Measurements from ENCODE around the gene SLCO4A1. TPM values are rescaled to one million over a fixed set of nuclear protein-coding genes. Genes with fewer than 3 reads are reported as not detected.
A peak's percentile ranks its signal among the peaks of the same experiment; 100 is the strongest.

The SLCO4A1 gene
- total RNA-seq, 1 donor from 2014 or later = 59.2 TPM

DNA sequence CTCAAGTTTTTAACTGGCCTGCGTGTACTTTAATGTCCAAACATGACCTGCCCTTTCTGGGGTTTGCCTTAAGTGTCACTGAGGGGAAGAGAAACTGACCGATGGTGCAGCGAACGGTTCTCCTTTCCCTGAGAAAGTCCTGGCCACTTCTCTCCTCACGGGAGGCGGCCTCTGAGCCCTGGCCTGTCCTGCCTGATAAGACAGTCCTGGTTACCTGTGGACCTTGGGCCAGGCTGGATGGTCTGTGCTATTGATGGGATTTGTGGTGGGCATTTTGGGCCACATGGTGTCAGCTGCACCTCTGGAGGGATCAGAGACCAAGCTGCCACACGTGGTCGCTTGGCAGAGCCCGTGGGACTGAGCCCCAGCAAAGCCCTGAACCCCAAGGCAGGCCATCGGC, 54.7 kb downstream of the SLCO4A1 start:
- no peak for DNase-seq (ENCODE audit: low spot score)
- H3K4me3 Mint-ChIP-seq (ENCODE audit: low read depth) = no peak overlapping the region
- H3K27ac Mint-ChIP-seq = no peak overlapping the region
- no peaks in the 10 kb centered on the region for H3K36me3 Mint-ChIP-seq (ENCODE audit: low read depth)
- intact Hi-C loops (cut with micrococcal nuclease) = no loop called here
- H3K9me3 Mint-ChIP-seq = no peaks in the 10 kb centered on the region
- peaks cover 7% of the 10 kb centered on the region for H3K27me3 Mint-ChIP-seq (ENCODE audit: low read depth)
- H3K4me1 Mint-ChIP-seq (ENCODE audit: low read depth) = peaks cover 5% of the 10 kb centered on the region

DNA sequence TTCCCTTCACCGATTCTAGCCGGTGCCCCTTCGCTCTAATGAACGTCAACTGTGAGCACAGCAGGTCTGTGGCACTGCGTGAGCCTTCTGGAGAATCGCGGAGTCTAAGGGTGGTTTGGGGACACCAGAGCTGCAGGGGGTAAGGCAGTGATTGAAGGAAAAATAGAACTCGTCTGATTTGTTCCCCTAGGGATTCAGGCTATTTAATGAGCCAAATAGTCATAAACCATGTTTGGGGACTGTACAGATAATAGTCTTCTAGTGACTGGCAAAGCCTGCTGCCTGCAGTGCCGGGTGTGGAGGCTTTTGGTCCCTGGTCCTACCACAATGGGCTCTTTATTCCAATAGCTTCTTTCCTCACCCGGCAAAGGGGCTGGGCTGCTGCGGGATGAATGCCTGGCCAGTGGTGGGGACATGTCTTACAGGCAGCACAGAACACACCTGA, 55.2 kb downstream of the SLCO4A1 start:
- peaks cover 9% of the 10 kb centered on the region for H3K27me3 Mint-ChIP-seq (ENCODE audit: low read depth)
- peaks cover 5% of the 10 kb centered on the region for H3K4me1 Mint-ChIP-seq (ENCODE audit: low read depth)
- DNase-seq (ENCODE audit: low spot score) = no peak
- no peak overlapping the region for H3K4me3 Mint-ChIP-seq (ENCODE audit: low read depth)
- intact Hi-C loops (cut with micrococcal nuclease) = no loop called here
- no peaks in the 10 kb centered on the region for H3K9me3 Mint-ChIP-seq
- H3K27ac Mint-ChIP-seq = no peak overlapping the region
- H3K36me3 Mint-ChIP-seq (ENCODE audit: low read depth) = no peaks in the 10 kb centered on the region

DNA sequence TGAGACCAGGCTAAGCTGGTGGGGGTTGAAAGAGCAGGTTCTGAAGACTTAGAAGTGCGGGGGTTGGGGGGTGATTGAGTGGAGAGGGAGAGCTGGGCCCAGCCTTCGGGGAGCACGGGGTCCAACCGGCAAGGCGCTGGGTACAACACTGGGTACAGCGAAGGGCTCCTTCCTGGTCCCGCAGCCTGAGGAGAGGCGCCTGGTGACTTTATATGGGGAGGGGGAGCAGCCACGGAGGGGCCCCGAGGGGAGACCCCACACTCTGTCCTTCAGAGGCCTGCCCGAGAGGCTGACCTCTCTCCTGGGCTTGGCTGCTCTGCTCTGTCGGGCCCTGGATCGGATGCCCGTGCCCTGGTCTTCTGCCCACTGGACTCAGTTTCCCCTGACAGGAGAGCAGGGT, 55.9 kb downstream of the SLCO4A1 start:
- H3K27ac Mint-ChIP-seq = no peak overlapping the region
- peaks cover 10% of the 10 kb centered on the region for H3K27me3 Mint-ChIP-seq (ENCODE audit: low read depth)
- no peaks in the 10 kb centered on the region for H3K9me3 Mint-ChIP-seq
- peaks cover 5% of the 10 kb centered on the region for H3K4me1 Mint-ChIP-seq (ENCODE audit: low read depth)
- H3K4me3 Mint-ChIP-seq (ENCODE audit: low read depth) = no peak overlapping the region
- no peak for DNase-seq (ENCODE audit: low spot score)
- intact Hi-C loops (cut with micrococcal nuclease) = no loop called here
- no peaks in the 10 kb centered on the region for H3K36me3 Mint-ChIP-seq (ENCODE audit: low read depth)

DNA sequence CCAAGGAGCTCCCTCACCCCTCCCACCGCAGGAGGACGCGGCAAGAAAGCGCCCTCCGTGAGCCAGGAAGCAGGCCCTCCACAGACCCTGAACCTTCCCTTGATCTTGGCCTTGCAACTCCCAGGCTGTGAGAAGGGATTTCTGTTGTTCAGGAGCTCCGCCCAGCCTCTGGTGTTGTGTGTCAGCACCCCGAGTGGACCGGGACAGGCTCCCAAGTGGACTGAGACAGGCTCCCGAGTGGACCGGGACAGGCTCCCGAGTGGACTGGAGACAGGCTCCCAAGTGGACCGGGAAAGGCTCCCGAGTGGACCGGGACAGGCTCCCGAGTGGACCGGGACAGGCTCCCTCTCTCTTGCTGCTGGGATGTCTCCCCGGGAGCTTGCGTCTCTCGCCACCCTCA, 57.0 kb downstream of the SLCO4A1 start:
- Mint-ChIP-seq H3K9me3 (no peaks in the 10 kb centered on the region), H3K27me3 (ENCODE audit: low read depth) (peaks cover 15% of the 10 kb centered on the region), H3K36me3 (ENCODE audit: low read depth) (no peaks in the 10 kb centered on the region), H3K27ac (no peak overlapping the region), H3K4me1 (ENCODE audit: low read depth) (peaks cover 7% of the 10 kb centered on the region), H3K4me3 (ENCODE audit: low read depth) (no peak overlapping the region)
- intact Hi-C loops (cut with micrococcal nuclease) = no loop called here
- DNase-seq (ENCODE audit: low spot score) = no peak

DNA sequence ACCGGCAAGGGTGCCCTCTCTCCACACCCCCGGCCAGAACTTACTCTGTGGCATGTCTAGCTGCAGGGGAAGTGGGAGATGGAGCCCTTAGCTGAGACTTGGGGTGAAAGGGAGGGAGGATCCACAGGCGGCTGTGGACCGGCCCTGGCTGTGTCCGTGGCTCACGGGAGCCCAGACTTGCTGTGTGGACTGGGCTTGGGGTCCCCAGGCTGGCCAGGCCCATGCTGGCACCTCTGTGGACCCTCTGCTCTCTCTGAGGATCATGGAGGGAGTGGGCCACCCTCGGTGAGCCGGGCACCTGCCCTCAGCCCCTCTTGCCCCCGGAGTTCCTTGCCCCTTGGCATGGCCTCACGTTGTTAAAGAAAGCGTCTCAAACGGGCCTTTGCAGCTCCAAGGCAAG, 57.4 kb downstream of the SLCO4A1 start:
- Mint-ChIP-seq H3K36me3 (ENCODE audit: low read depth) (no peaks in the 10 kb centered on the region), H3K4me1 (ENCODE audit: low read depth) (peaks cover 8% of the 10 kb centered on the region), H3K4me3 (ENCODE audit: low read depth) (no peak overlapping the region), H3K27ac (no peak overlapping the region), H3K27me3 (ENCODE audit: low read depth) (peaks cover 15% of the 10 kb centered on the region), H3K9me3 (no peaks in the 10 kb centered on the region)
- DNase-seq (ENCODE audit: low spot score) = no peak
- intact Hi-C loops (cut with micrococcal nuclease) = no loop called here

DNA sequence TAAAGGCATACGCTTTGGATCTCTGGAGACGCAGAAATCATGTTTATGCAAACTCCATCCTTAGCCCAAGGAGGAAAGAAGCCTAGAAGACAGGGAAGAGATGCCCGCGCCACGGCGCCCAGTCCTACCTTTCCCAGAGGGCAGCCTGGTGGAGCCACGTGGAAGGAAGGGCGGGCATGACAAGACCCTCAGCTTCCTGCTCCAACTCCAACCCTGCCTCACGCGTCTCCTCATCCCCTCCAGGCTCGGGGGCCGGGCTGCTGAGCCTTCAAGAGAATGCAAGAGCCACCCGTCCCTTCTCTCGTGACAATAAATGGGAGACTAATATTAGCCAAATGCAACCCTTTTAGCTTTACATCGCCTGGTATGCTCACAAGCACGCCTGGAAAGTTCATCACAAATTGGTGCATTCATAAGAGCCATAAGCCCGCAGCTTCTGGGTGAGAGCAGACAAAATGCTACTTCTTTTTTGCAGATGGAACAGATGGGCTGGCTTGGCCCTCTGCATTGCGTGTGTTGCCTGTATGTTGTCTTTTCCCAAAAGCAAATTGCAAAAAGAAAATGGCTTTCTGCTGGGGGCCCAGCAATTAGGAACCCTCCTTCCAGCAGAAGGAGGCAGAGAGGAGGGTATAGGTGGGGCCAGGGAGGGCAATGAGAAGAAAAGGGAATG, 58.1 kb downstream of the SLCO4A1 start:
- no peak for DNase-seq (ENCODE audit: low spot score)
- H3K4me1 Mint-ChIP-seq (ENCODE audit: low read depth) = peaks cover 10% of the 10 kb centered on the region
- H3K27me3 Mint-ChIP-seq (ENCODE audit: low read depth) = peaks cover 22% of the 10 kb centered on the region
- no peaks in the 10 kb centered on the region for H3K36me3 Mint-ChIP-seq (ENCODE audit: low read depth)
- no peaks in the 10 kb centered on the region for H3K9me3 Mint-ChIP-seq
- no peak overlapping the region for H3K27ac Mint-ChIP-seq
- intact Hi-C loops (cut with micrococcal nuclease) = no loop called here
- no peak overlapping the region for H3K4me3 Mint-ChIP-seq (ENCODE audit: low read depth)

DNA sequence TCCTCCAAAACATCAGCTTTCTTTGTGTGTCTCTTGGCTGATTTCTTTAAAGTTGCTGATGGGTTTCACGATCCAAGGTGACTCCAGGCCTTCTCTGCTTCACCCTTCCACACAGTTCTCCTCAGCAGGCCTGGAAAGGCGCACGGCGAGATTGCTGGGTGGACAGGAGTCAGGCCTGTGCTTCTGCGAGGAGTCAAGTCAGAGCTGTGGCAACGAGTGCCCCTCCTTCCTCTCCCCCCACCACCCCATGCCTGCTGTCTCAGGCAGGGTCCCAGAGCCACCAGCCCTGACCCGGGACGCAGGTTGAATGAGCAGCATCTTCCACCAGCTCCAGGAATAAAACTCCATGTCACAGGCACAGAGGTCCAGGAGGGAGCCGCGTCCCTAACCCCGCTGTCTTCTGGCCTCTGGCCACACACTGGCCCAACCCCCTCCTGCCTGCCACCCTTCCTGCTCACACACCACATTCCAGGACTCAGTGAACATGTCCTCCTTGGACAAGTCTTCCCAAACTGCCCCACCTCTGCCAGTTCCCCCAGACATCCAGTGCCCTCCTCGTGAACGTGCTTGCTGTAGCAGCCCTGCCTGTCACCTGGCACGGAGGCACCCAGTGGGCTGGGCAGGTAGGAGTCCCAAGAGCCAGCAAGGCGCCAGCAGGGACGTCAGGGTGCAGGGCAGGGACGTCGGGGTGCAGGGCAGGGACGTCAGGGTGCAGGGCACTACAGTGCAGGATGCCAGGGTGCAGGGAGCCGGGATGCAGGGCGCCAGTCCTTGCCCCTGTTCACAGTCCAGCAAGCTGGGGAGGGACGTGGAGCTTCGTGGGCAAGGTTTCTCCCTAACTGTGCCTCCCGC, 59.1 kb downstream of the SLCO4A1 start:
- H3K27me3 Mint-ChIP-seq (ENCODE audit: low read depth) = peaks cover 26% of the 10 kb centered on the region
- H3K4me1 Mint-ChIP-seq (ENCODE audit: low read depth) = peaks cover 10% of the 10 kb centered on the region
- H3K4me3 Mint-ChIP-seq (ENCODE audit: low read depth) = no peak overlapping the region
- H3K27ac Mint-ChIP-seq = no peak overlapping the region
- no peaks in the 10 kb centered on the region for H3K9me3 Mint-ChIP-seq
- intact Hi-C loops (cut with micrococcal nuclease) = no loop called here
- DNase-seq (ENCODE audit: low spot score) = no peak
- no peaks in the 10 kb centered on the region for H3K36me3 Mint-ChIP-seq (ENCODE audit: low read depth)

DNA sequence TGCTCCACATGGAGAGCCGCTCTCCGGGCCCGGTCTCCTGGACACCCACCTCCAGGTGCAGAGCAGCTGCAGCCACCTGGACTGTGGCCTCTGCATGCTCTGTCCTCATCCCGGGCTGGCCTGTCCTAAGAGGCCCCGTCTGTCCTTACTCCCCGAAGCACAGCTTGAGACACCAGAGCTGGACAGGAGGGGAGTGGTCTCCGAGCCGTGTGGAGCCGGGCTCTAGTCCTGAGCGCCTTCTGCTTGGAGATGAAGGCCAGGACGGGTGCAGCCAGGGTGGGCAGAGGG, 59.7 kb downstream of the SLCO4A1 start:
- Mint-ChIP-seq H3K36me3 (ENCODE audit: low read depth) (no peaks in the 10 kb centered on the region), H3K27ac (no peak overlapping the region), H3K4me1 (ENCODE audit: low read depth) (peaks cover 7% of the 10 kb centered on the region), H3K9me3 (no peaks in the 10 kb centered on the region), H3K4me3 (ENCODE audit: low read depth) (no peak overlapping the region), H3K27me3 (ENCODE audit: low read depth) (peaks cover 29% of the 10 kb centered on the region)
- DNase-seq (ENCODE audit: low spot score) = no peak
- intact Hi-C loops (cut with micrococcal nuclease) = no loop called here

DNA sequence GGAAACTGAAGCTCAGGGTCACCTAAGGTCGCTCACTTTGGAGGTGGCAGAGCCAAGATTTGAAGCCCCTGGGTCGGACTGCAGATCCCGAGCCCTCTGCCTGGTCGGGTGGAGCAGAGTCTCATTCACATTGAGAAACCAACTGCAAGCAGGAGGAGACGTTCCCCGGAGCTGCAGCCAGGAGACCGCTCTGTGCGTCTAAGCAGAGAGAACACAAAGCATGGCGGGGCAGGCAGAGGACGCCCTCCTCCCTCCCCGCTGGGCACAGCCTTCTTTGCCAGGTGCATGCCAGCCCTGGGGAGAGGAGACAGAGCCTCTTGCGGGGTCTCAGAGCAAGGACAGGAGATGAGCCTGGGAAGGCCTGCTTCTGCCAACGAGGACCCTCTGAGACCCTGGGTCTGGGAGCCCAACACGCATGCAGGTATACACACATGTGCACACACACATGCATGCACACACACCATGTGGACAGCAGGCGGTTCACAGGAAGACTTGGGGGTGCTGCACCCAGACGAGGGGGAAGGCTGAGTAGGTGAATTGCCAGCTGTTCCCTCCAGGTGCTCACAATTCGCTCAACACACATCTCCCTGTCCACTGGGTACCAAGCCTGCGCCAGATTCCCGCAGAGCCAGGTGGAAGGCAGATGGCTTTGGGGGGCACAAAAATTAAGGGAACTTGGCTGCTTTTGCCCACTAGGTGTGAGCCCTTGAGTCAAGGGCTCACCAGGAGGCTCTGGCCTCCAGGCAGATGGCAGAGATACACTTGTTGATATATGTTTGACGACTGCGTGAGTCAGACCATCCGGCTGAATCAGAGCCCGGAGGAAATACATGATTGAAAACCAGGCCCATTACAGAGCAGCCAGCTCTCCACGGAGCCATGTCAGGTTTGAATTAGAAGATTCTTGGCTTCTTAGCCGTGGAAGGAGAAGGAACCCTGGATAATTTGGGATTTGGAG, 60.9 kb downstream of the SLCO4A1 start:
- Mint-ChIP-seq H3K36me3 (ENCODE audit: low read depth) (no peaks in the 10 kb centered on the region), H3K4me1 (ENCODE audit: low read depth) (peaks cover 5% of the 10 kb centered on the region), H3K9me3 (no peaks in the 10 kb centered on the region), H3K4me3 (ENCODE audit: low read depth) (no peak overlapping the region), H3K27me3 (ENCODE audit: low read depth) (peaks cover 37% of the 10 kb centered on the region), H3K27ac (peak overlapping the region; percentile 76)
- intact Hi-C loops (cut with micrococcal nuclease) = no loop called here
- no peak for DNase-seq (ENCODE audit: low spot score)

DNA sequence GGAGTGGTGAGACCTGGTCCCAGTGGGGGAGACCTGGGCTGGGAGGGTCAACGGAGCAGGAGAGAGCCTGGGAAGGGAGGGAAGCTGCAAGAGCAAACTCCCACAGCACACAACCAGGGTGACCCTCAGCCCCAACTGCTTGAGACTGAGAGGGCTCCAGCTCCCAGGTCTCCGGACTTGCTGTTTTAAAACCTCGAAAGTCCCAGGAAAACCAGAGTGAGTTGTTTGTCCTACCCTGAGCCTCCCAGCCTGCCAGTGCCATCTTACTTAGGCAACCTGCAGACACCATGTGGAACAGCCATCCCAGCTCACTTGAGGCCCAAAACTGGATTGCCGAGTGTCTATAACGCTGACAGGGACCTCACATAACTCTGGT, 61.5 kb downstream of the SLCO4A1 start:
- peaks cover 5% of the 10 kb centered on the region for H3K4me1 Mint-ChIP-seq (ENCODE audit: low read depth)
- DNase-seq (ENCODE audit: low spot score) = no peak
- peaks cover 38% of the 10 kb centered on the region for H3K27me3 Mint-ChIP-seq (ENCODE audit: low read depth)
- peak overlapping the region; percentile 76 for H3K27ac Mint-ChIP-seq
- intact Hi-C loops (cut with micrococcal nuclease) = no loop called here
- no peaks in the 10 kb centered on the region for H3K9me3 Mint-ChIP-seq
- no peaks in the 10 kb centered on the region for H3K36me3 Mint-ChIP-seq (ENCODE audit: low read depth)
- H3K4me3 Mint-ChIP-seq (ENCODE audit: low read depth) = no peak overlapping the region

DNA sequence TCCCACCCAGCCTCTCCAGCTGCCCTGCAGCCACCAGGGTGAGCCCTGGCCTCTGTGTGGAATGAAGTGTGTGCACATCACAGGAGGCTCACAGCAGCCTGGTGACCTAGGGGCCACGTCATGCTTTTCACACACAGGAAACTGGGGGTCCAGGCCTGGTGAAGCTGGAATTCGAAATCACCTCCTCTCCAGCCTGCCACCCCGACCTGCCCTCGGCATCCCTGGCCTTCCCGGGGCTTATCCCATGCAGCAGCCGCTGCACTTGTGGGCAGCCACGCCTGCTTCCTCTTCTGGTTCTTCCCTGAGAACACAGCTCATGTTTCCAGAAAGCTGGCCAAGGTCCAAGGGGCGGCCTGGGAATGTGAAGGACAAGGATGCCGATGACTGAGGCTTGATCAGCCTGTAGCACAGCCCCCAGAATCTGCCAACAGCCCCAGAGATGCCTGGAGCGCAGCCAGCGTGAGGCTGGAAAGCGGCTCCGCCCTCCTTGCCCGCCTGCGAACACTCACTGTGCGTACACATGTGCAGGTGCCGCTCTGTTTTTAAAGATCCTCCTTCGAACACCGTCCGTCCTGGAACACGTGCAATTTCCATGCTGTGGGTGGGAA, 62.1 kb downstream of the SLCO4A1 start:
- no peaks in the 10 kb centered on the region for H3K36me3 Mint-ChIP-seq (ENCODE audit: low read depth)
- H3K4me1 Mint-ChIP-seq (ENCODE audit: low read depth) = peaks cover 5% of the 10 kb centered on the region
- peaks cover 38% of the 10 kb centered on the region for H3K27me3 Mint-ChIP-seq (ENCODE audit: low read depth)
- no peak for DNase-seq (ENCODE audit: low spot score)
- H3K4me3 Mint-ChIP-seq (ENCODE audit: low read depth) = no peak overlapping the region
- intact Hi-C loops (cut with micrococcal nuclease) = no loop called here
- H3K27ac Mint-ChIP-seq = no peak overlapping the region
- H3K9me3 Mint-ChIP-seq = no peaks in the 10 kb centered on the region

DNA sequence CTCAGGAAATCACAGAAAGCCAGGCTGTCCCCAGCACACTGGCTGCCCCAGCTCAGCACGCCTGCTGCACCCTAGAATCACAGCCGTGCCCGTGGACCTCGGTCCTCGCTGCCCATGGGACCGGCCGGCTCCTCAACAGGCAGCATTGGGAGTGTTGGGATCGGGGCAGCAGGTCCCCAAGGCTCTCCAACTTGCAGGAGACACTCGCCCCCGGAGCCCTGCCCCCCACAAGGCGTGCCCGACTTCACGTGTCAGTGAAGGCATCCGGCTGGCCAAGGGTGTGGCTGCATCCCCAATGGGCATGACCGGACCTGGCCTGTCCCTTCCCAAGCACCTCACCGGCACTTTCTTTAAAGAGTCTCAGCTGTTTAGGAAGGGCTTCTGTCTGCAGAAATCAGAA, 63.3 kb downstream of the SLCO4A1 start:
- H3K9me3 Mint-ChIP-seq = no peaks in the 10 kb centered on the region
- peaks cover 48% of the 10 kb centered on the region for H3K27me3 Mint-ChIP-seq (ENCODE audit: low read depth)
- no peak for DNase-seq (ENCODE audit: low spot score)
- intact Hi-C loops (cut with micrococcal nuclease) = loop anchor here (5.0 kb wide), 1 partner anchor 37 kb away; no protein-coding TSS in a partner anchor
- no peak overlapping the region for H3K4me3 Mint-ChIP-seq (ENCODE audit: low read depth)
- peaks cover 5% of the 10 kb centered on the region for H3K4me1 Mint-ChIP-seq (ENCODE audit: low read depth)
- no peaks in the 10 kb centered on the region for H3K36me3 Mint-ChIP-seq (ENCODE audit: low read depth)
- H3K27ac Mint-ChIP-seq = no peak overlapping the region
